ENCODE data around the gene LRIT1.

The LRIT1 gene

DNA sequence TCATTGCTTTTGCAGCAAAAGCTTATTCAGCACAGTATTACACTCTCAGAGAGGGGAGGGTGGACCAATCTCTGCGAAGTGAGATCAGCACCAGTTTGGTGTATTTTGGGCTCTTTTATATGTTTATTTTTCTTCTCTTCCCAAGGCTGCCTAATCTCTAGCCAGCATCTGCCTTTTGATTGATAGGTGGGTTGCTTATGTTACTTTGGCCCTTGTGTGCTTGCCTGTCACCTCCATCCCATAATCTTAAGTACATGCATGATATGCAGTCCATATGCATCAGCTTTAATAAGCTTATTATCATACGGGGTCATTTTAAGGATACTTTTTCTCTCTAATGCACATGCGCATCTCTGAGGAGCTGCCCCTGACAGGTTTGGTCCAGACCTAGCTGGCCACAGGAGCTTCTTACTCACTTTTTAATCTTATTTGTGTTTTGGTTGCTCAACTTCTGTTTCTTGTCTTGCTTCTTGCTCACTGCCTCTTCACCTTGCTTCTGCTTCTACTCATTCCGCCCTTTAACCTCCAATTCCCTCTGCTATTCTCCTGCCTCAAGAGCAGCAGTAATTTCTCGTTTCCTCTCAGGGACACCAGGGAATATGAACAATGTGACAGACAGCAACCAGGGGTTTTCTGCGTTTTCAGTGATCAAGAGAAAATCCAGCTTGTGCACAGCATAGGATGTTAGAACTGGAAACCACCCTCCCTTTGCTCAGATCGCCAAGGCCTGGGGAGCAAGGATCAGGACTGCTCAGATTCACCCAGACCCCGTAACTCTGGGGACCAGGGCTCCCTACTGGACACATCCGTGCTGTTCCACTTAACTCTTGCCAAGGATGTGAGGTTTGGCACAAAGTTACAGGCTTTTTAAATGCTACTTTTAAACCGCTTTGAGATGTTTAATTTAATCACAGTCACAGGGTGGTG, 13.5 kb upstream of the LRIT1 start:
- DNase-seq = no peak

DNA sequence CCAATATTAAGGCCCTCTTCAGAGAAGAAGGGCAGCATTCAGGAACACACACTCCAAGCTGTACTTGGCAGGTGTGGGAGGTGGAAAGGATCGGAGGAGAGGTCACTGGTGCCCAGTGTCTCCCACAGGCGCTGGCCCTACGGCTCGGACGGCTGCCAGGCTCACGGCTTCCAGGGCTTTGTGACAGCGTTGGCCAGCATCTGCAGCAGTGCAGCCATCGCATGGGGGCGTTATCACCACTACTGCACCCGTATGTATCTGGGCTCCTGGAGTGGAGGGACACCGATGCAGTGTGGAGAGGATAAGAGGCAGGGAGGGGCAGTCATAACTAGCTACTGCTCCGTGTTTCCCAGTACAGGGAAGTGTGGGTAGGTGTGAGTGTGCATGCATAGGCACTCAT, 7.4 kb upstream of the LRIT1 start:
- DNase-seq = no peak

DNA sequence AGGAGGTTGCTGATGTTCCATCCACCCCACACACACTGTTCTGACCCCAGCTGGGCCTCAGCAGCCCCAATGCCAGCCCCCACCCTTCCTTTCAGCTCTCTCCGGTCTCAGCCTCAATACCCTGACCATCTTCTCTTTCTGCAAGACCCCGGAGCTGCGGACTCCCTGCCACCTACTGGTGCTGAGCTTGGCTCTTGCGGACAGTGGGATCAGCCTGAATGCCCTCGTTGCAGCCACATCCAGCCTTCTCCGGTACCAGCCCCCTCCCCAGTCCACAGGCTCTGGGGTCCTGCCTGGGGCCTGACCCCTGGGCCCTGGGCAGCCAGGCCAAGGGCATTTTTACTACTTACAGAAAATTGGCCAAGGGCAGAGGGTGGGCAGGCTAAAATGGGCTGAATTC, 6.2 kb upstream of the LRIT1 start:
- DNase-seq = no peak

DNA sequence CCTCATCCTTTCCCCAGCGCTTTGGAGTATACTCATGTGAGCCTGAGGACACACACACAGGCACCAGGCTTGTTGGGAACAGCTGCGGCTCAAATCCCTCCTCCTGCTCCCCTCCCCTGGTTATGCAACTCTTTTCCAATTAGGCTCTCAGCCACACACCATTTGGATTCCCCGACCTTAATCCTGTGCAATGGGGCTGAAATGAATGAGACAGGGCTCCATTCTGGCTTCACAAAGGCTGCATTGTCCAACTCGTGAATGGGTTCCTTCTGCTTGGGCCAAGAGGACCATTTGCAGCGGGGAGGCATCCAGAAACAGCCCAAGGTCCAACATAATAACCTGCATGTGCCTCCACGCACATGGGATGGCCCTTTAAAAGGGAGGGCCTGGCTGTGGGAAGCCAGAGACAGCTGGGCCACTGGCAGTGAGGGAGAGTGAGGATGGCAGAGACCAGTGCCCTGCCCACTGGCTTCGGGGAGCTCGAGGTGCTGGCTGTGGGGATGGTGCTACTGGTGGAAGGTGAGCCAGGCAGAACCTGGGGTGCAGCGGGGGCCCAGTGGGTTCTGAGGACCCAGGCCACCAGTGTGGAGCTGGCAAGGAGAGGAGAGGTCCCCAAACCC, 3.4 kb upstream of the LRIT1 start, which contains the start of gene RGR:
Gene RGR, plus strand, starts transcription at position 403 of the 620 bp plus-strand sequence. Its CDS starts 38 bp downstream, at position 441.
- no peak for DNase-seq

DNA sequence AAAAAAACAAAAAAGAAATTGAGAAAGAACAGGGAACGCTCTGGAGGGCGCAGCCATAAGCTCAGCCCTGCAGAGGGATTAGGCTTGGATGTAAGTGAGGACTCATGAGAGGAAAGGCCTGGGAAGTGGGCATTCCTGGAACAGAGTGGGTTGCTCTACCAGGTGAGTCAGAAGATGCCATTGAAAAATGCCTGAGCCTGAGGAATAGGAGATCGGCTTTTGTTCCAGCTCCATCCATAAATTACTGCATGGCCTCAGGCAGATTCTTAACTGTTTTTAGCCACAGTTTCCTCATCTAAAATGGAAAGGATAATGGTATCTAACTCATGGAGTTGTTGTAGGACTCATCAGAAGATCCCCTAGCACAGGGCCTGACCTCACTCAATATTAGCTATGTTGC, 2.4 kb upstream of the LRIT1 start:
- DNase-seq = no peak

DNA sequence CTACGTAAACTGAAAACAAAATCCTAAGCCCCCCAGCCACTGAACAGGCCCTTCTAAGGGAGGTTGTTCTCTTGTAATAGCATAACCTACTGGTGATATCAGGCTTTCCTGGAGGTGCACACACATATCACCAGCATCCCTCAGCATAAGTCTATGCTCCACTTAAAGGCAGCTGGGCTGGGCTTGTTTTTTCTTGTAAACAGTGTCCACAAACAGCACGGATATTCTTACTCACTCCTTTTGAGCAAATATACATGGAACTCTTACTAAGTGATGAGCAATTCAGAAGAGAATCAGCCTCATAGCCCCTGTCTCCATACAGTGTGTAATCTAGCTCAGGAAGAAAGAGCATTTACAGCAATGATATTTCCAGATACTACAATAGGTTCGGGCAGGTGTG, 2.4 kb downstream of the LRIT1 start:
- no peak for DNase-seq

DNA sequence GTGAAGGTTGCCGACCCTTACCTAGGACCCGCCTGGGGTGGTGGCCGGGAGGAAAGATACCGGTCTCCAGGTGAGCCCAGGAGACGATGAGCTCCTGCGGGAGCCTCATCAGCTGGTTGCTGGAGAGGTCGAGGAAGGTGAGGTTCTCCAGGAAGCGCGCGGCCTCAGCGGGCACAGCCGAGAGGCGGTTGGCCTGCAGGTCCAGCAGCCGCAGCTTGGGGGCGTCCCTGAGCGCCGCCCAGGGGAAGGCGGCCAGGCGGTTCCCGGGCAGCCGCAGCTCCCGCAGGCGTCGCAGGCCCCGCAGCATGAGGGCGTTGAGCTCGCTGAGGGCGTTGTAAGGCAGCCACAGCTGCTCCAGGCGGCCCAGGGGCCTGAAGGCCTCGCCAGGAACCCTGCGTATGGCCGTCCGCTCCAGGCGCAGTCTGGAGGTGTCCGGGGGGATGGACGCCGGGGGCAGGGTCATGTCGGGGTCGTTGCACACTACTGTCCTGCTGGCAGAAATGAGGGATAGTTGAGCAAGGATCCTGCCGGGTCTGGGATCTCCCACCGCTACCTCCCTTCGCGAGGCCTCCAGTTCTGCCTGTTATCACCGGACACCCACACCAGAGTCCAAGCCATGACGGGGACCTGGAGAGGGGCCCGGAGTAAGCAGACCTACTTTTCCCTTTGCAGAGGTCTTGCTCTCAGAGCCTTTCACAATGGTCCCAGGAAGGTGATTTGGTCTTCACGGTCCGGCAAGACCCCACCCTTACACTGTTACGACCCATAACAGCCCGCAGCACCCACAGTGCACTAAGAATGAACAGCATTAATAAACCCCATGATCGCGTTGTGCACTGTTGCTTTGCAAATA, 3.9 kb downstream of the LRIT1 start:
- no peak for DNase-seq

DNA sequence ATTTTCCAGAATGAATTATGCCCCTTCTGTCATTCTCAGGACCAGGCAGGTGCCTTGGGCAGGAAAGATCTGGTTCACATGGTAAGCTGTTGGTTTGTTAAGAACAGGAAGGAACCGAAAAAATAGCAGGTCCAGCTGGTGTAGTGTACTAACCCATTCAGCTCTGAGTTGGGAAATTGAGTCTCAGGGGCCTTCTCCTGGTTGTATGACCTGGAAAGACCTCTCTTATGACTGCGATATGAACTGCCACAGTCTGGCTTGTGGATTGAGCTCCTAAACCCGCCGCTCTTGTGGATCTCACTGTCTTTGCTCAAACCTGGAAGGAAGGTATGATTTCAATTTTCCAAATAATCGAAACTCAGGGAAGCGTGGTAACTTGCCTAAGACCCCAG, 4.5 kb downstream of the LRIT1 start:
- no peak for DNase-seq

DNA sequence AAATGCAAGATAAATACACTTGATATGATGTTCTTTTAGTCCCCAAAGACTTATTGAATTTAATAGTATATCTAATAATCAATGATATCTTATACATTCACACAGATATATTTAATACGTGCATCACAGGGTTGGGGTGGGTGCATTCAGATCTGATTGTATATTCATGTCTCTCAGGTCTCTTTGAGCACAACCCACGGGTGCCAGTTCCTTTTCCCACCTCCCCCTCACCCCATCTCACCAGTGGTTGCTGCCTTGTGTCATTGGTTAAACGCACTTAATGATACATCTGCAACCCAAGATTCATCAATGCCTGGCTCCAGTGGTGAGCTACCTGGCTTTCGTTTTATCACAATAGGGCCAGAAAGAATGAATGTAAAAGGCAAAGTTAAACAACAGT, 6.2 kb downstream of the LRIT1 start:
- DNase-seq = no peak

DNA sequence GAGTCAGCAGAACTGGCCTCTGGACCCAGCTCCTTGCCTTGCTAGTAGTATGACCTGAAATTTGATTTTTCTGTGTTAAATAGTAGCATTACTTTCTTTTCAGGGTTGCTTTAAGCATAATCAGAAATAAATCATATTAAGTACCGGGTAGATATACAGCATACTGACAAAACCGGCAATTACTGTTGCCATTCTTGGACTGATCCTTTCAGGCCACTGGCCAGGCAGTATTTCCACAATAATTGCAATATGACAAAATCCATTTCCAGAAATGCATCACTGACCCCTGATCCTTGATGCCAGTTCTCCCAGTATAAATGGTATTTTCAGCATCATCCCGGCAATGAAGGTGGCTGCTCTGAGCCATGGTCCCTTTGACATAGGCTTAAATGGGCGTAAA, 6.9 kb downstream of the LRIT1 start:
- no peak for DNase-seq

DNA sequence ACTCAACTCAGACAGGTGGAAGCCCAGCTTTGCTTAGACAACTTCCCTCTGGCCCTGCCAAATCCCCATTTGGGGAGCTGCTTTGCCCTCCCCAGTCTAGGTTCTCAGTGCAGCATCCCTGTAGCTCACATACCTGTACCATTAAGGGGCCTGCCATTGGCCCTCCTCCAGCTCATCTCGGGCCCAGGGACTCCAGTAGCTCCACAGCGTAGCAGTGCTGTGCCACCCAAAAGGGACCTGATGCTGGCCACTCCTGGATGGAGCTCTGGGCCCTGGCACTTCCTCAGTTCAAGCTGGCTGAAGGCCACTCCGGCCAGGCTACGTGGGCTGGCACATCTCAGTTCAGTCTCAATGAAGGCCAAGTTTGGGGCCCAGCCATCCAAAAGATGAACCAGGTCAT, 7.4 kb downstream of the LRIT1 start:
- DNase-seq = no peak

DNA sequence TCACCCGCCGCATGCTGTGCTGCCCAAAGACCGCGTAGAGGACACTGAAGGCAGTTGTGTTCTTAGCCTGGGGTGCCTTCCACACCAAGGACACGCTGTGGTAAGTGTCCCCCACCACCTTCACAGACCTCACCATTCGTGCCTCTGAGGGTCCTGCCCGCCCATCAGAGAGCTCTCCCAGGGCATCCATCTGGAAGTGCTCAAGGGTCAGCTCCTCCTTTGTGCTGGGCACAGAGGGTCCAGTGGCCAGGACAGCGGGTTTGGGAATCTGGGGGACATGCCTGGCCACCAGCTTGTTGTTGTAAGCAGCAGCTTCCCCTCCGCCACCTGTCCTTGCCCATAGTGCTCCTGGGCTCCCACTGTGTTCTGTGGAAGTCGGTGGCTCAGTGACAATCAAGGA, 9.0 kb downstream of the LRIT1 start:
- DNase-seq = no peak

DNA sequence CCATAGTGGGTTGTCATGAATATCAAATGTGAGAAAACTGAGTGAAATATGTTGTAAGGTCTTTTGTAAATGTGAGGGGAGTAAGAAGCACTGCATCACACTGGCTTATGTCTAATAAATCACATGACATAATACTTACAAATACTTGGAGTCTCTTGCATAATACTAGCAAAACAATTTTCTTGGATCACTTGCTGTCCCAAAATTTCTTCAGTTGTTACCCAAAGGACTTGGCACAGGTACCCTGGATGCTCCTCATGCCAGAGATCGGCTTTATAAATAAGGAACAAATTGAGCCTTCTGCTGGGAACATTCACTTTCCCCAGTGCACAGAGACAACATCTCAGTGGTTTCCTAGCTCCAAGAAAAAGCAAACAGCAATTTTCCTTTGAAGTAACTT, 11.0 kb downstream of the LRIT1 start:
- DNase-seq = no peak

DNA sequence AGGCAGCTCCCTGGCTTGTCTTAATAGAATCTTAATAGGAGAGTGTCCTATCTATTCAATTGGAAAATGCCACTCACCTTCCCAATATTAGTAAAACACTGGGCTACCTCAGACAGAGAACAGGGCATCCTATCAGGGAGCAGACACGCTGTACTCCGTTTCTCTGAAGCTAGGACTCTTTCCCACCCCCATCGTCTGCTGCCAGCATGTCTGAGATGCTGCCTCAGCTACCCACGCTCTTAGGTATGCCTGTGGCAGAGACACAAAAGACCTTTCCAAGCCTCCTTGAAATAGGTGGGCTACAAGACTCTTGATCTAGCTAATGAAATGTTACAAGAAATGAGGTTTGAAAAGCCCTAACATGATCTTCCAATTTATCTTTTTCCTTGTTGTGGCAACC, 13.5 kb downstream of the LRIT1 start:
- DNase-seq = no peak

DNA sequence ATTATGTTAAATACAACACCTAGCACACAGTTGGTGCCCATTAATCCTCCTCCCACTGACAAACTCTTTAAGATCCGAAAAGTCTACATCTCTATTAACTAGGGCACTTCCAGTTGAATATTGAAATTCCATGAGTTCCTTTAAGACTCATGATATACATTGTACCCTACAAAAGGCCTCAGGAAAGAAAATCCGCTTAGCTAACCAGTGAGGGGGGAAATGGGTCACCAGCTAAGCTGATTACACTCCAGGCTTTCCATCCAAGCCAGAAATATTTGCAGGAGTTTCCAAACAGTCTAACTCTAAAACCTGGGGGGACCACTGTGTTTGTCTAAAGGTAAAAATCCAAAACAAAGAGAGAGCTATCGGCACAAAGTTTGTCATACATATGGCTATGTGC, 14.7 kb downstream of the LRIT1 start:
- DNase-seq = no peak

DNA sequence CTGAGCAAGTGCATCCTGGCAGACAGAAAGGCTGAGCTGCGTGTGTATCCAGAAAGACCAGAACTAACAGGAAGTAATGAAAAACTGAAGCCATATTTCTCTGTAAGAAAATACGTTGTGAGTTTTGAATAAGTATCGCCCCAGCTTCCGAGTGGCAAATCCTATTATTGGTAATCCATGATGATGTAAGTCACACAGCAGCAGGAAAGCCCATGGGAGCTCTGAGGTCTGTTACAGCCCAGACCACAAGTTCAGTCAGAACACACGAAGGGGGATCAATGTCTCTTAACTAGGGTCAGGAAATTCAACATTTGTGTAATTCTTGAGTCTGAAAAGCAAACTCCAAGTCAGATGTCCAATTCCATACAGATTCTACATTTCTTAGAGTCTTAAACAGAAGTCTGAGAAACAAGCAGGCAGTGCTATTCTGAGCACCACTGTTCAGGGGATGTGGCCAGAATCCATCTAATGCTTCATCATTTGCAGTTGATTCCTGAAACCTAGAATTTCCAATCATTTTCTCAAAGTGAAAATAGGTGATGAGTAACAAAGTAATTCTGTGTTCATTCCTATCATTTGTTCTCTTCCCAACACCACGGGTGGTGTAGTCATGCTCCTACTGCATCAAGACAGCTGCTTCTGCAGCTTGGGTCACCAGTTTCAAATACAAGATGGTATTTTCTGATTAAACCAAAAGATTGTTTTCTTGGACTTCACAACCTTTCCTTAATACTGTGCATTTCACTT, 15.7 kb downstream of the LRIT1 start, which contains the start of gene LRIT2:
Gene LRIT2, minus strand, starts transcription at position 118 of the 747 bp plus-strand sequence. Its CDS starts 24 bp downstream, at position 94.
- no peak for DNase-seq

DNA sequence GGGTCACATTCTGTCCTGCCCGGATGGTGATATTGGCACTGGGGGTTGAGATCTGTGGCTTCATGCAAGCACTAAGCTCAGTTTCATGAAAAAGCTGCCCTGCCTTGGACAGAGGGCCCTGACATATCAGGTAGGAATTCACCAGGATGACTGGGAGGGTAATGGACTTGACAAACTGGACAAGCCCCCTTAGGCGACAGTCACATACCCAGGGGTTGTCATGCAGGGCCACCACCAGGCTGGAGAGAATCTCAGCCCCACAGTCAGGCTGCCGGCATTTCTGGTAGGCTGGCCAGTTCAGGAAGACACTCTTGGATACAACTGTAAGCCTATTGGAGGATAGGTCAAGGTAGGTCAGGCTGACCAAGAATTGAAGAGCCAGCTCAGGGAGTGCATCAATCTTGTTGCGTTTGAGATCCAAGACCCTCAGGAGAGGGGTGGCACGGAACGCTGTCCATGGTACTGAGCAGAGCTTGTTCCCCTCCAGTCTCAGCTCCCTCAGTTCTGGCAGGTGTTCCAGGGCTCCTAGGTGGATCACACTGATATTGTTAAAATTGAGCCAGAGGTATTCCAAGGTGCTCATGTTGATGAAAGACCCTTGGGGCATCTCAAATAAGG, 16.8 kb downstream of the LRIT1 start:
- DNase-seq = no peak

DNA sequence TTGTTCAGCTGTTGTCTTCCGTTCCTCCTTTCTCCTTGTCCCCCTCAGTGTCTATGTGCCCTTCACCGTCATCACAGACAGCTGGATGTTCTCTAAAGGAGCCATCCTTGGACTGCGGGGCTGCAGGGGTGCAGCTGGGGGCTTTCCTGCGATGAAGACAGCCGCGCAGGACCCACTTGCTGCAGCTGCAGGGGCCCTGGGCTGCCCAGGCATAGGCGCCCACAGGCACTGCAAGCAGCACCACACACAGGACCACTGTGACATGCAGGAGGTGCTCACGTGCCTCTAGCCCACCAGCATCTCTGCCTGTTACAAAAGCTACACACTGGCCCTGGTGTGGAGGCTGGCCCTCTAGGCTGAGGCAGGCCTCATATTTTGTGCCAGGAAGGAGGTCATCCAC, 19.4 kb downstream of the LRIT1 start:
- no peak for DNase-seq

DNA sequence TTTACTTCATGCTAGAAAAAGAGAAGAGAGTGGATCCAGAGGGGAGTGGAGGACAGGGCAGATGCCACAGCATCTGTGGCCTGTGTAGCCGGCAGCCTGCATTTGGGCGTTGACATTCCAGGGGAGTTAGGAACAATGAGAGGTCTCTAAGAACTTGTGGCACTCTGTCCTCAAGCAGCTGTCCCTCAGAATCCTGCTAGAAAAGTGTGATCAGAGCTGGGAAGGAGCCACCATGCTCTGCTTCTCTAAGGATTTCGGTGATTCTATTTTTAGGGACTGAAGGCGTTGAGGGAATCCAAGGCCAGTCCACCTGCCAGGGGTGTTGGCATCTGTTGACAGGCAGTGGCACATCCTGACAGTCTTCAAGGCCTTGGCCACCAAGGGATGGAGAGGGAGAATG, 23.6 kb downstream of the LRIT1 start:
- DNase-seq = no peak

DNA sequence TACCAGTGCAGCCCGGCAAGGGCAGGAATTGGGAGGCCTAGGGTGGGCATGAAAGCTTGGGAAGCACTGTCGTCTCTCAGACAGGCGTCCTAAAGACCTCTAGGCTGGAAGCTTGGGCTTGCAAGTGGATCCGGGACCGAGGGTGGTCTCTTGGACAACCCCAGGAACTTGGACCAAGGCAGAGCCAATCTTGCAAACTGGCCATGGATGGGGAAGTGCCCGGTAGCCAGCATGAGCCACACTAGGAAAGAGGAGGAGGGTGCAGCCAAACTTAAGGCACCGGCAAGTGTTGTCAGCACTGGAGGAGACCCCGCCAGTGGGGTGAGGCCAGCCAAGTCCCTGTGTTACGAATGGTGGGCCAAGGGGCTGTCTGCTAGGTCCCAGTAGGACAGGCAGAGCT, 24.5 kb downstream of the LRIT1 start:
- DNase-seq = no peak

DNA sequence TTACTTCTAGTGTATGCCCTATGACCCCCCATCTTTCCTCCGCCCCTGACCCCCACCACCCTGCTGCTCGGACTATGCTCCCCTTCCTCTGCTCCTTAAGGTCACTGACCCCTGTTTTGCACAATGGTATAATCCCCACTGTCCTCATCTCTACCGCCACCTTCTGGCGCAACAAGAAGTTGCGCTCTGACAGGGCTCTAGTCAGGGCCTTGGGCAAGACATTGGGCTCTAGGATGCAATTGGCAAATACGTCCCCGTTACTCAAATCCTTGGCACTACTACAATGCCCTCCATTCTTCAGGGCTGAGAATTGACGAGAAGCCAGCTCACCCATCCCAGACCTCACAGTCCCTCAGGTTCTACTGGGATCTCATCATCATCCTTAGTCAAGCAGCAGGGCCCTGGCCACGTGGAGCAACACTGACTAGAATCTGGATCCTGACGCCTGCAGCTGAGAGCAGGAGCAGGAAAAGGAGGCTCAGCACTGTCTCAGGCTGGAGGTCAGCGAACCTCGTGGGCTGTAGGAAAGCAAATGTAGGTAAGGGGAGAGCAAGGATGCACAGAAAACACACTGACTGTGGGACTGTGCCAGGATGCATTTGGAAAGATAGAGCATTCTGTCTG, 26.6 kb downstream of the LRIT1 start:
- no peak for DNase-seq

Measured in NCI-H1105 (cell line).